ENCODE results near the gene SRGAP3. TPM values are rescaled to one million over a fixed set of nuclear protein-coding genes. Genes with fewer than 3 reads are reported as not detected.

The SRGAP3 gene
- total and polyA plus RNA-seq, 2 experiments from 2014 or later, result 7.4 to 8.3 TPM

GRCh38 chr3:9102240-9102981, 147.0 kb downstream of the SRGAP3 start:
- Histone ChIP-seq H3K9me2 (replicated peaks; ENCODE audit: insufficient read depth) (no peaks in the 10 kb centered on the region), H3K27ac (peak overlapping the region; percentile 4), H3K4me1 (ENCODE audit: insufficient read depth) (peaks cover 5% of the 10 kb centered on the region), H3K27me3 (no peaks in the 10 kb centered on the region), H3K4me3 (no peak overlapping the region), H3K36me3 (replicated peaks; ENCODE audit: insufficient read depth, low read depth) (no peaks in the 10 kb centered on the region), H3K4me2 (no peak overlapping the region), H4K20me1 (ENCODE audit: insufficient read depth, poor library complexity, severe bottlenecking) (no peaks in the 10 kb centered on the region), H3K9me3 (ENCODE audit: low read depth) (no peaks in the 10 kb centered on the region), H2AFZ (no peak overlapping the region), H3K79me2 (no peaks in the 10 kb centered on the region)
- 62% methylated on average over 12 of the region's 12 CpGs for WGBS (ENCODE audit: low lambda C conversion rate, missing lambda C conversion rate)
- DNase-seq (ENCODE audit: low spot score), result no peak
- TF ChIP-seq, protein P1, sequence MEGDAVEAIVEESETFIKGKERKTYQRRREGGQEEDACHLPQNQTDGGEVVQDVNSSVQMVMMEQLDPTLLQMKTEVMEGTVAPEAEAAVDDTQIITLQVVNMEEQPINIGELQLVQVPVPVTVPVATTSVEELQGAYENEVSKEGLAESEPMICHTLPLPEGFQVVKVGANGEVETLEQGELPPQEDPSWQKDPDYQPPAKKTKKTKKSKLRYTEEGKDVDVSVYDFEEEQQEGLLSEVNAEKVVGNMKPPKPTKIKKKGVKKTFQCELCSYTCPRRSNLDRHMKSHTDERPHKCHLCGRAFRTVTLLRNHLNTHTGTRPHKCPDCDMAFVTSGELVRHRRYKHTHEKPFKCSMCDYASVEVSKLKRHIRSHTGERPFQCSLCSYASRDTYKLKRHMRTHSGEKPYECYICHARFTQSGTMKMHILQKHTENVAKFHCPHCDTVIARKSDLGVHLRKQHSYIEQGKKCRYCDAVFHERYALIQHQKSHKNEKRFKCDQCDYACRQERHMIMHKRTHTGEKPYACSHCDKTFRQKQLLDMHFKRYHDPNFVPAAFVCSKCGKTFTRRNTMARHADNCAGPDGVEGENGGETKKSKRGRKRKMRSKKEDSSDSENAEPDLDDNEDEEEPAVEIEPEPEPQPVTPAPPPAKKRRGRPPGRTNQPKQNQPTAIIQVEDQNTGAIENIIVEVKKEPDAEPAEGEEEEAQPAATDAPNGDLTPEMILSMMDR (IDR thresholded peaks at IDR 0.05; ENCODE audit: poor library complexity), result no peak
- TF ChIP-seq EZH2 (IDR thresholded peaks at IDR 0.05; ENCODE audit: borderline replicate concordance) (no peak), EZH2phosphoT487 (IDR thresholded peaks at IDR 0.05; ENCODE audit: low read depth, severe bottlenecking, unreplicated experiment) (no peak)

DNA sequence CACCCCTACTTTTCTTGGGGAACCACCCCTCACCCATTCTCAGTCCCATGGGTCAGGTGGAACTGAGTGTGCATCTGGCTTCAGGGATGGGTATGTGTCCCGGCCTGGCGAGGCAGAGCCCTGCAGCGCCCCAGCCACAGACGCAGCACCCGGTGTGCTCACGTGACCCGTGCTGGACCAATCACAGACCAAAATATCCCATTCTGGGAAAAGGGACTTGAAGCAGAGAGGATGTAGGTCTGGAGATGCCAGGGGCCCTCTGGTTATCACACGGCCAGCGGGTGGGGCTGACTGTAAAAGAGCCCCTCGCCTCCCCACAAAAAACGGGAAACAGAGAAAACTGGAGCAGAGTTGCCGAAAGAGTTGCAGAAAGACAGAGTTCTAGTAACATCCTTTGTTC, 148.2 kb downstream of the SRGAP3 start:
- WGBS (ENCODE audit: low lambda C conversion rate, missing lambda C conversion rate), result 80% methylated on average over 12 of the region's 12 CpGs
- H3K9me3 ChIP-seq (ENCODE audit: low read depth), result no peaks in the 10 kb centered on the region
- H3K27ac ChIP-seq, result no peak overlapping the region
- H3K27me3 ChIP-seq, result no peaks in the 10 kb centered on the region
- no peaks in the 10 kb centered on the region for H4K20me1 ChIP-seq (ENCODE audit: insufficient read depth, poor library complexity, severe bottlenecking)
- H3K4me2 ChIP-seq, result no peak overlapping the region
- no peaks in the 10 kb centered on the region for H3K36me3 ChIP-seq (replicated peaks; ENCODE audit: insufficient read depth, low read depth)
- H3K4me3 ChIP-seq, result no peak overlapping the region
- H3K4me1 ChIP-seq (ENCODE audit: insufficient read depth), result peaks cover 5% of the 10 kb centered on the region
- DNase-seq (ENCODE audit: low spot score), result no peak
- no peaks in the 10 kb centered on the region for H3K9me2 ChIP-seq (replicated peaks; ENCODE audit: insufficient read depth)
- H2AFZ ChIP-seq, result no peak overlapping the region
- H3K79me2 ChIP-seq, result no peaks in the 10 kb centered on the region
- TF ChIP-seq, protein P1 (IDR thresholded peaks at IDR 0.05; ENCODE audit: poor library complexity), result no peak
- TF ChIP-seq EZH2 (IDR thresholded peaks at IDR 0.05; ENCODE audit: borderline replicate concordance), result no peak
- no peak for TF ChIP-seq EZH2phosphoT487 (IDR thresholded peaks at IDR 0.05; ENCODE audit: low read depth, severe bottlenecking, unreplicated experiment)

GRCh38 chr3:9100513-9100894, 148.9 kb downstream of the SRGAP3 start:
- Histone ChIP-seq H3K79me2 (no peaks in the 10 kb centered on the region), H3K4me3 (no peak overlapping the region), H3K9me3 (ENCODE audit: low read depth) (no peaks in the 10 kb centered on the region), H4K20me1 (ENCODE audit: insufficient read depth, poor library complexity, severe bottlenecking) (no peaks in the 10 kb centered on the region), H3K36me3 (replicated peaks; ENCODE audit: insufficient read depth, low read depth) (no peaks in the 10 kb centered on the region), H3K4me2 (no peak overlapping the region), H3K27me3 (no peaks in the 10 kb centered on the region), H3K9me2 (replicated peaks; ENCODE audit: insufficient read depth) (no peaks in the 10 kb centered on the region), H2AFZ (no peak overlapping the region), H3K4me1 (ENCODE audit: insufficient read depth) (peaks cover 5% of the 10 kb centered on the region), H3K27ac (no peak overlapping the region)
- TF ChIP-seq EZH2phosphoT487 (IDR thresholded peaks at IDR 0.05; ENCODE audit: low read depth, severe bottlenecking, unreplicated experiment) (no peak), EZH2 (IDR thresholded peaks at IDR 0.05; ENCODE audit: borderline replicate concordance) (no peak)
- TF ChIP-seq, protein P1 (IDR thresholded peaks at IDR 0.05; ENCODE audit: poor library complexity), result no peak
- DNase-seq (ENCODE audit: low spot score), result no peak
- WGBS (ENCODE audit: low lambda C conversion rate, missing lambda C conversion rate), result 96% methylated on average over 5 of the region's 5 CpGs

Measured in hepatocyte (in vitro differentiated cells).